ENCODE measurements around the gene MAN2A1.
"Not testable (repeated sequence)": the region's sequence is repeated elsewhere in the genome, so short reads cannot be mapped to it uniquely, and the experiment has no call there.

MAN2A1 gene

DNA sequence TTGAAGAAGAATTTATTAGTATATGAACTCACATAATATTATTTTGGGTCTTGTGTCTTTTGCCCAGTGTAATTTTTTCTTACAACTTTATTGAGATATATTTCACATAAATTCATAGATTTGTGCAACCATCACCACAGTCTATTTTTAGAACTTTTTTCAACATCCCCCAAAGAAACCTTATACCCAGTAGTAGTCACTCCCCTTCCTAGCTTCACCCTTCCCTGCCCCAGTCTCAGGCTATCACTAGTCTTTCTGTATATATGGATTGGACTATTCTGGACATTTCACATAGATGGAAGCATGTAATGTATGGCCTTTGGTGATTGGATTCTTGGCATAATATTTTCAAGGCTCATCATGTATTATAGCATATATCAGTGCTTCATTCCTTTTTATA lies 67.8 kb downstream of the MAN2A1 start:
- TF ChIP-seq, protein P1, sequence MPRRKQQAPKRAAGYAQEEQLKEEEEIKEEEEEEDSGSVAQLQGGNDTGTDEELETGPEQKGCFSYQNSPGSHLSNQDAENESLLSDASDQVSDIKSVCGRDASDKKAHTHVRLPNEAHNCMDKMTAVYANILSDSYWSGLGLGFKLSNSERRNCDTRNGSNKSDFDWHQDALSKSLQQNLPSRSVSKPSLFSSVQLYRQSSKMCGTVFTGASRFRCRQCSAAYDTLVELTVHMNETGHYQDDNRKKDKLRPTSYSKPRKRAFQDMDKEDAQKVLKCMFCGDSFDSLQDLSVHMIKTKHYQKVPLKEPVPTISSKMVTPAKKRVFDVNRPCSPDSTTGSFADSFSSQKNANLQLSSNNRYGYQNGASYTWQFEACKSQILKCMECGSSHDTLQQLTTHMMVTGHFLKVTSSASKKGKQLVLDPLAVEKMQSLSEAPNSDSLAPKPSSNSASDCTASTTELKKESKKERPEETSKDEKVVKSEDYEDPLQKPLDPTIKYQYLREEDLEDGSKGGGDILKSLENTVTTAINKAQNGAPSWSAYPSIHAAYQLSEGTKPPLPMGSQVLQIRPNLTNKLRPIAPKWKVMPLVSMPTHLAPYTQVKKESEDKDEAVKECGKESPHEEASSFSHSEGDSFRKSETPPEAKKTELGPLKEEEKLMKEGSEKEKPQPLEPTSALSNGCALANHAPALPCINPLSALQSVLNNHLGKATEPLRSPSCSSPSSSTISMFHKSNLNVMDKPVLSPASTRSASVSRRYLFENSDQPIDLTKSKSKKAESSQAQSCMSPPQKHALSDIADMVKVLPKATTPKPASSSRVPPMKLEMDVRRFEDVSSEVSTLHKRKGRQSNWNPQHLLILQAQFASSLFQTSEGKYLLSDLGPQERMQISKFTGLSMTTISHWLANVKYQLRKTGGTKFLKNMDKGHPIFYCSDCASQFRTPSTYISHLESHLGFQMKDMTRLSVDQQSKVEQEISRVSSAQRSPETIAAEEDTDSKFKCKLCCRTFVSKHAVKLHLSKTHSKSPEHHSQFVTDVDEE (CRISPR knock-in tag; IDR thresholded peaks at IDR 0.05) = no peak
- TF ChIP-seq TCF4 (CRISPR knock-in tag; IDR thresholded peaks at IDR 0.05; ENCODE audit: borderline replicate concordance) (no peak), PPARA (CRISPR knock-in tag; IDR thresholded peaks at IDR 0.05; ENCODE audit: borderline replicate concordance) (no peak), ARNTL (CRISPR knock-in tag; IDR thresholded peaks at IDR 0.05; ENCODE audit: borderline replicate concordance, low read depth) (no peak), ZFP30 (CRISPR knock-in tag; IDR thresholded peaks at IDR 0.05) (no peak), ZNF565 (CRISPR knock-in tag; conservative IDR thresholded peaks at IDR 0.05; ENCODE audit: low read depth) (no peak)
- TF ChIP-seq, protein P2, sequence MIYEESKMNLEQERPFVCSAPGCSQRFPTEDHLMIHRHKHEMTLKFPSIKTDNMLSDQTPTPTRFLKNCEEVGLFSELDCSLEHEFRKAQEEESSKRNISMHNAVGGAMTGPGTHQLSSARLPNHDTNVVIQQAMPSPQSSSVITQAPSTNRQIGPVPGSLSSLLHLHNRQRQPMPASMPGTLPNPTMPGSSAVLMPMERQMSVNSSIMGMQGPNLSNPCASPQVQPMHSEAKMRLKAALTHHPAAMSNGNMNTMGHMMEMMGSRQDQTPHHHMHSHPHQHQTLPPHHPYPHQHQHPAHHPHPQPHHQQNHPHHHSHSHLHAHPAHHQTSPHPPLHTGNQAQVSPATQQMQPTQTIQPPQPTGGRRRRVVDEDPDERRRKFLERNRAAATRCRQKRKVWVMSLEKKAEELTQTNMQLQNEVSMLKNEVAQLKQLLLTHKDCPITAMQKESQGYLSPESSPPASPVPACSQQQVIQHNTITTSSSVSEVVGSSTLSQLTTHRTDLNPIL (CRISPR knock-in tag; IDR thresholded peaks at IDR 0.05; ENCODE audit: low read depth) = no peak
- TF ChIP-seq, protein P3, sequence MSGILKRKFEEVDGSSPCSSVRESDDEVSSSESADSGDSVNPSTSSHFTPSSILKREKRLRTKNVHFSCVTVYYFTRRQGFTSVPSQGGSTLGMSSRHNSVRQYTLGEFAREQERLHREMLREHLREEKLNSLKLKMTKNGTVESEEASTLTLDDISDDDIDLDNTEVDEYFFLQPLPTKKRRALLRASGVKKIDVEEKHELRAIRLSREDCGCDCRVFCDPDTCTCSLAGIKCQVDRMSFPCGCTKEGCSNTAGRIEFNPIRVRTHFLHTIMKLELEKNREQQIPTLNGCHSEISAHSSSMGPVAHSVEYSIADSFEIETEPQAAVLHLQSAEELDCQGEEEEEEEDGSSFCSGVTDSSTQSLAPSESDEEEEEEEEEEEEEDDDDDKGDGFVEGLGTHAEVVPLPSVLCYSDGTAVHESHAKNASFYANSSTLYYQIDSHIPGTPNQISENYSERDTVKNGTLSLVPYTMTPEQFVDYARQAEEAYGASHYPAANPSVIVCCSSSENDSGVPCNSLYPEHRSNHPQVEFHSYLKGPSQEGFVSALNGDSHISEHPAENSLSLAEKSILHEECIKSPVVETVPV (CRISPR knock-in tag; IDR thresholded peaks at IDR 0.05) = no peak
- no peak for ATAC-seq

DNA sequence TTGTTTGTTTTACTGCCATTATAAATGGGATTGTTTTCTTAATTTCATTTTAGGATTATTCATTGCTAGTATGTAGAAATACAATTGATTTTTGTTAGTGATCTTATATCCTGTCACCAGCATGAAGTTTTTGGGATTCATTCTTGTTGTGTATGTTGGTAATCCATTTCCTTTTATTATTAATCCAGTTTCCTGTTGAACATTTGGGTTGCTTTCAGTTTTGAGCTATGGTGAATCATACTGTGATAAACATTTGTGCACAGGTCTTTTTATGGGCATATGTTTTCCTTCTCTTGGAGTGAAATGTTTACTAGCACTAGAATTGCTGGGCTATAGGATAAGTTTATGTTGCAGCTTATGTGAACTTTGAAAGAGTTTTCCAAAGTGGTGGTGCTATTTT lies 69.6 kb downstream of the MAN2A1 start:
- TF ChIP-seq CSDC2 (CRISPR knock-in tag; IDR thresholded peaks at IDR 0.05) = no peak
- TF ChIP-seq ARNTL (CRISPR knock-in tag; IDR thresholded peaks at IDR 0.05; ENCODE audit: borderline replicate concordance, low read depth) = no peak
- no peak for TF ChIP-seq TOX (CRISPR knock-in tag; IDR thresholded peaks at IDR 0.05; ENCODE audit: borderline replicate concordance)
- TF ChIP-seq RARB (CRISPR knock-in tag; IDR thresholded peaks at IDR 0.05) = no peak
- TF ChIP-seq ZNF565 (CRISPR knock-in tag; conservative IDR thresholded peaks at IDR 0.05; ENCODE audit: low read depth) = no peak
- ATAC-seq = no peak

DNA sequence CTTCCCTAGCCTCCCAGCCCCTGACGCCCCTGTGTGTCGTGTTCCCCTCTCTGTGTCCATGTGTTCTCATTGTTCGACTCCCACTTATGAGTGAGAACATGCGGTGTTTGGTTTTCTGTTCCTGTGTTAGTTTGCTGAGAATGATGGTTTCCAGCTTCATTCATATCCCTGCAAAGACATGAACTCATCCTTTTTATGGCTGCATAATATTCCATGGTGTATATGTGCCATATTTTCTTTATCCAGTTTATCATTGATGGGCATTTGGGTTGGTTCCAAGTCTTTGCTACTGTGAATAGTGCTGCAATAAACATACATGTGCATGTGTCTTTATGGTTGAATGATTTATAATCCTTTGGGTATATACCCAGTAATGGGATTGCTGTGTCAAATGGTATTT lies 70.4 kb downstream of the MAN2A1 start:
- not testable (repeated sequence) for ATAC-seq

DNA sequence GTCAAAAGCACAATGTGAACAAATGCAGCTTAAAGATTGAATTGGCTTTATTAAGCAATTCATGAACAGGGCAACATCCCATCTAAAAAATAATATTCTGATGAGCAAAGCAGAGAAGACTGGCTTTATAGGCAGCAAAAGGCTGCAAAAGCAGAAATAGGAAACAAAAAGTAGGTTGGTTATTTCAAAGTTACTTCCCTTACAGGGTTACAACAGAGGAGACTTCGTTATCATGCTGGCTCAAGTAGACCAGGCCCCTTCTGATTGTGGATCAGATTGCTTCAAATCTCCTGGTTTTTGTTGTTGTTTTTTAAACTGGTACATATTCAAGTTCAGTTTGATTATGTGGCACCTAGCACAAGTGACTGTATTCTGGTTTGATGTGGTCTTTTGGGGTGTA lies 73.1 kb downstream of the MAN2A1 start:
- ATAC-seq = no peak
- TF ChIP-seq PPARA (CRISPR knock-in tag; IDR thresholded peaks at IDR 0.05; ENCODE audit: borderline replicate concordance) = no peak
- no peak for TF ChIP-seq TOX (CRISPR knock-in tag; IDR thresholded peaks at IDR 0.05; ENCODE audit: borderline replicate concordance)
- no peak for TF ChIP-seq ZNF8 (CRISPR knock-in tag; IDR thresholded peaks at IDR 0.05)
- TF ChIP-seq OSR1 (CRISPR knock-in tag; IDR thresholded peaks at IDR 0.05) = no peak
- TF ChIP-seq SNAI2 (CRISPR knock-in tag; IDR thresholded peaks at IDR 0.05) = no peak
- no peak for TF ChIP-seq TCF4 (CRISPR knock-in tag; IDR thresholded peaks at IDR 0.05; ENCODE audit: borderline replicate concordance)
- TF ChIP-seq, protein P4, sequence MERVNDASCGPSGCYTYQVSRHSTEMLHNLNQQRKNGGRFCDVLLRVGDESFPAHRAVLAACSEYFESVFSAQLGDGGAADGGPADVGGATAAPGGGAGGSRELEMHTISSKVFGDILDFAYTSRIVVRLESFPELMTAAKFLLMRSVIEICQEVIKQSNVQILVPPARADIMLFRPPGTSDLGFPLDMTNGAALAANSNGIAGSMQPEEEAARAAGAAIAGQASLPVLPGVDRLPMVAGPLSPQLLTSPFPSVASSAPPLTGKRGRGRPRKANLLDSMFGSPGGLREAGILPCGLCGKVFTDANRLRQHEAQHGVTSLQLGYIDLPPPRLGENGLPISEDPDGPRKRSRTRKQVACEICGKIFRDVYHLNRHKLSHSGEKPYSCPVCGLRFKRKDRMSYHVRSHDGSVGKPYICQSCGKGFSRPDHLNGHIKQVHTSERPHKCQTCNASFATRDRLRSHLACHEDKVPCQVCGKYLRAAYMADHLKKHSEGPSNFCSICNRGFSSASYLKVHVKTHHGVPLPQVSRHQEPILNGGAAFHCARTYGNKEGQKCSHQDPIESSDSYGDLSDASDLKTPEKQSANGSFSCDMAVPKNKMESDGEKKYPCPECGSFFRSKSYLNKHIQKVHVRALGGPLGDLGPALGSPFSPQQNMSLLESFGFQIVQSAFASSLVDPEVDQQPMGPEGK (CRISPR knock-in tag; IDR thresholded peaks at IDR 0.05; ENCODE audit: borderline replicate concordance) = no peak
- no peak for TF ChIP-seq ZC3H10 (CRISPR knock-in tag; IDR thresholded peaks at IDR 0.05)
- TF ChIP-seq, protein P1 (CRISPR knock-in tag; IDR thresholded peaks at IDR 0.05) = no peak
- no peak for TF ChIP-seq ZFP3 (CRISPR knock-in tag; IDR thresholded peaks at IDR 0.05)
- TF ChIP-seq ZNF70 (CRISPR knock-in tag; IDR thresholded peaks at IDR 0.05) = no peak
- TF ChIP-seq ESRRG (CRISPR knock-in tag; IDR thresholded peaks at IDR 0.05) = no peak
- TF ChIP-seq BACH2 (CRISPR knock-in tag; IDR thresholded peaks at IDR 0.05; ENCODE audit: borderline replicate concordance) = no peak
- no peak for TF ChIP-seq ISL1 (CRISPR knock-in tag; IDR thresholded peaks at IDR 0.05)
